ENCODE data around the gene NCAPD2. TPM values are rescaled to one million over a fixed set of nuclear protein-coding genes. Genes with fewer than 3 reads are reported as not detected.
"Not testable (repeated sequence)": the region's sequence is repeated elsewhere in the genome, so short reads cannot be mapped to it uniquely, and the experiment has no call there.

Gene NCAPD2
- total RNA-seq, 4 donors from 2014 or later: 13.9 to 26.1 (median 24.7) TPM

- Histone ChIP-seq H3K4me3 (peak within 1 kb of the TSS; percentile 61 to 85 (median 80)), H3K9me3 (no peaks in the 10 kb centered on the region), H3K27ac (replicated peaks in 1 of 4) (peak within 1 kb of the TSS; percentile 92 to 96 (median 96)), H3K27me3 (no peaks in the 10 kb centered on the region), H3K36me3 (peaks cover 0 to 37% (median 31%) of the 10 kb centered on the region in 4 donors), H3K4me1 (peaks cover 22 to 36% (median 26%) of the 10 kb centered on the region in 4 donors)
- intact Hi-C loops (cut with DNase I): no loop called here
- DNase-seq (ENCODE audit: extremely low spot score): peak; percentile 99
- 2% methylated on average over 14 of the region's 39 CpGs for WGBS
- TF ChIP-seq POLR2A (IDR thresholded peaks at IDR 0.05; ENCODE audit: low read depth): peak; percentile 59
- TF ChIP-seq POLR2AphosphoS5 (IDR thresholded peaks at IDR 0.05): peak; percentile 94 to 97
- no peak for TF ChIP-seq EP300 (IDR thresholded peaks at IDR 0.05)
- TF ChIP-seq CTCF (IDR thresholded peaks at IDR 0.05): no peak
These were observed 935 bp upstream of the NCAPD2 start, which contains the start of gene MRPL51 for GRCh38 chr12:6492838-6493496. Gene MRPL51, minus strand, starts transcription at chr12:6493262. Its CDS starts 126 bp downstream, at chr12:6493136.

GRCh38 chr12:6494258-6494743 lies 399 bp downstream of the NCAPD2 start:
- no peaks in the 10 kb centered on the region for H3K9me3 ChIP-seq
- peaks cover 6 to 50% (median 44%) of the 10 kb centered on the region in 4 donors for H3K36me3 ChIP-seq
- intact Hi-C loops (cut with DNase I): loop anchor here (2.0 kb wide), 1 partner anchor 38 kb away; no protein-coding TSS in a partner anchor
- DNase-seq (ENCODE audit: extremely low spot score): no peak
- no peak for TF ChIP-seq POLR2A (IDR thresholded peaks at IDR 0.05; ENCODE audit: low read depth)
- no peak for TF ChIP-seq POLR2AphosphoS5 (IDR thresholded peaks at IDR 0.05)
- no peak for TF ChIP-seq CTCF (IDR thresholded peaks at IDR 0.05)
- TF ChIP-seq EP300 (IDR thresholded peaks at IDR 0.05): no peak
- H3K27me3 ChIP-seq: no peaks in the 10 kb centered on the region
- 0% methylated on average over 14 of the region's 14 CpGs for WGBS
- peaks cover 22 to 36% (median 26%) of the 10 kb centered on the region in 4 donors for H3K4me1 ChIP-seq
- H3K27ac ChIP-seq (replicated peaks in 1 of 4): peak overlapping the region; percentile 92 to 96 (median 96)
- peak overlapping the region; percentile 61 to 85 (median 80) for H3K4me3 ChIP-seq

- peaks cover 10 to 57% (median 48%) of the 10 kb centered on the region in 4 donors for H3K36me3 ChIP-seq
- no peak for TF ChIP-seq CTCF (IDR thresholded peaks at IDR 0.05)
- TF ChIP-seq POLR2AphosphoS5 (IDR thresholded peaks at IDR 0.05): no peak
- TF ChIP-seq POLR2A (IDR thresholded peaks at IDR 0.05; ENCODE audit: low read depth): no peak
- TF ChIP-seq EP300 (IDR thresholded peaks at IDR 0.05): no peak
- H3K9me3 ChIP-seq: no peaks in the 10 kb centered on the region
- H3K27me3 ChIP-seq: no peaks in the 10 kb centered on the region
- peak overlapping the region in 1 of 4 donors; percentile 92 for H3K27ac ChIP-seq (replicated peaks in 1 of 4)
- intact Hi-C loops (cut with DNase I): loop anchor here (2.0 kb wide), 1 partner anchor 38 kb away; no protein-coding TSS in a partner anchor
- DNase-seq (ENCODE audit: extremely low spot score): no peak
- WGBS: 50% methylated on average over 1 of the region's 1 CpG
- H3K4me3 ChIP-seq: peak overlapping the region in 3 of 4 donors; percentile 9 to 85 (median 77)
- peaks cover 22 to 36% (median 26%) of the 10 kb centered on the region in 4 donors for H3K4me1 ChIP-seq
These were observed 1.1 kb downstream of the NCAPD2 start for GRCh38 chr12:6494968-6495367.

GRCh38 chr12:6497291-6497690 lies 3.4 kb downstream of the NCAPD2 start:
- not testable (repeated sequence) for H3K9me3 ChIP-seq

GRCh38 chr12:6500466-6500865 lies 6.6 kb downstream of the NCAPD2 start:
- 86% methylated on average over 2 of the region's 2 CpGs for WGBS
- intact Hi-C loops (cut with DNase I): no loop called here
- Histone ChIP-seq H3K4me1 (peaks cover 2 to 13% (median 3%) of the 10 kb centered on the region in 4 donors), H3K9me3 (no peaks in the 10 kb centered on the region), H3K27ac (replicated peaks in 1 of 4) (no peak overlapping the region), H3K4me3 (no peak overlapping the region), H3K36me3 (peaks cover 10 to 62% (median 41%) of the 10 kb centered on the region in 4 donors), H3K27me3 (no peaks in the 10 kb centered on the region)
- no peak for DNase-seq (ENCODE audit: extremely low spot score)
- TF ChIP-seq POLR2A (IDR thresholded peaks at IDR 0.05; ENCODE audit: low read depth): no peak

More at GRCh38 chr12:6497291-6497690, 3.4 kb downstream of the NCAPD2 start:
- H3K4me3 ChIP-seq; H3K27me3 ChIP-seq; intact Hi-C loops (cut with DNase I); H3K27ac ChIP-seq (replicated peaks in 1 of 4); DNase-seq (ENCODE audit: extremely low spot score): not testable (repeated sequence)
- WGBS: 69% methylated on average over 3 of the region's 3 CpGs
- H3K4me1 ChIP-seq: peaks cover 20 to 31% (median 21%) of the 10 kb centered on the region in 4 donors
- H3K36me3 ChIP-seq: peaks cover 10 to 46% (median 37%) of the 10 kb centered on the region in 4 donors
